RCC 7860 (cell line): Measurements from ENCODE around the gene PPP2R2B.

Source experiments
- DNase-seq: peaks from one replicate; pipeline ENCODE4 v3.0.0-alpha.2; 2015; ENCODE audit warnings: low spot score
- FAIRE-seq: peaks from 2 replicates; lab custom pipeline; 2012; peaks lifted over from hg19 to GRCh38; lab: Jason Lieb, UNC

The PPP2R2B gene

DNA sequence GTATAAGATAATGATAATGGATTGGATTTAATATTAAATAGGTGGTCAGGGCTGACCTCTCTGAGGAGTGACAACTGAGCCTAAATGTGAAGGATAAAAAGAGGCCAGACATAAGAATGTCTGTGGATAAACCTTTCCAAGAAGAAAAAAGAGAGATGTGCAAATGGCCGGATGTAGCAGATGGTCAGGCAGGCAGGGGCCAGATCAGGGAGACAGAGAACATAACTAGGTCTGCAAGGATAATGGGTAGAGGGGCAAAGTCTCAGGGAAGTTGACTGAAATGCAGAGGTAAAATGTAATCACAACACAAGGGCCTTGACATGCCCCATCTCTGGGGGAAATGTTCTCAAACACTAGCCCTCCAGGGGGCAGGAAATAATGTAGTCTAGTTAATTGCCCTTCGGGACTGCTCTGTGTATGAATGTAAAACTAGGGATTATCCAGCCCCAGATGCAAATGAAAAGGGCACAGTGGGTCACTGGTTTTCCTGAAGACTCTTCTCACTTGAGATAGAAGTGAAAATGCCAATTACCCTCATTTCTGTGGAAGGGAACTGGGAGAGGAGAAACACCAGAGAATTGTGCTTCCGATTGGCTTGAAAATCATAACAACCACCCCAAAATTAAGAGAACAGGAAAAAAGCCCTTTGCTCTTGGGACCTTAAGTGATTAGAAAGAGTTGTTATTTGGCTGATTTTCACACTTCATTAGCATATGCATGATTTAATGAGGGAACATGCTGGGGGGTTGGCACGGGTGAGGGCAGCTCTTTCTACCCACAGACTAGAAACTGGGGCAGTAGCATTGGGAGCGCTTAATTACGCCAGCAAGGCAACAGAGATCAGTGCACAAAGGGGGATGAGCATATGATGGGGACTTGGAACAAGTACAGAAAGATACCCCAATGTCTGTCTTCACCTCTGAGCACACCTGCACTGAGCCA lies 88.6 kb downstream of the PPP2R2B start:
- DNase-seq (no peak), FAIRE-seq (no peak)

GRCh38 chr5:146788898-146789297 lies 89.7 kb downstream of the PPP2R2B start:
- DNase-seq (no peak), FAIRE-seq (no peak)

DNA sequence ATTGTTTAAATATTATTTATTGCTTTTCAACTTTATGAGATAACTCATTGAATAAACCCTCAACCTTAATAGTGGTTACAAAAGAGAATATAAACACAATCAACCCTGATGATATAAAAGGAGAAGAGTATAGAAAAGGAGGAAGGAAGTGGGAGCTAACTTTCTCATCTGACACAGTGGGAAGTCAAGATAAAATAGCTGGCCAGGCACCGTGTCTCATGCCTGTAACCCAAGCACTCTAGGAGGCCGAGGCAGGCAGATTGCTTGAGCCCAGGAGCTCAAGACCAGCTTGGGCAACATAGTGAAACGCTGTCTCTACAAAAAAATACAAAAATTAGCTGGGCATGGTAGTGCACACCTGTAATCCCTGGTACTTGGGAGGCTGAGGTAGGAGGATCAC lies 93.5 kb downstream of the PPP2R2B start:
- no peak for DNase-seq
- no peak for FAIRE-seq

DNA sequence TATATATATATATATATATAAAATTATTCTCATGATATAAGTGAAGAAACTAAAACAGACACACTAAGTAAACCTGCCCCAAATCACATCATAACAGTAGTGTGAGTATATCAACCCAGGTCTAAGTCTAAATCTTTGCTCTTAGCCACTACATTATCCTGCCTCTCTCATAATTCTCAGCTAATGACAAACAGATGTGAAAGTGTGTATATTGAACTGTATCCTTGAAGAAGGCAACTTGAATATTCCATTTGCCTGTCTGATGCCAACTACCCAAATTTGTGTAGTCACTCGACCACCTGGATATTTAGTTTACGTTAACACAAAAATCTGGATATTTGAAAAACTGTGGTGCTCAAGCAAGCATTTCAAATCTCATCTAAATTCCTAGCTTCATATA lies 97.4 kb downstream of the PPP2R2B start:
- DNase-seq (no peak), FAIRE-seq (no peak)

GRCh38 chr5:146779211-146779869 lies 99.2 kb downstream of the PPP2R2B start:
- DNase-seq = no peak

DNA sequence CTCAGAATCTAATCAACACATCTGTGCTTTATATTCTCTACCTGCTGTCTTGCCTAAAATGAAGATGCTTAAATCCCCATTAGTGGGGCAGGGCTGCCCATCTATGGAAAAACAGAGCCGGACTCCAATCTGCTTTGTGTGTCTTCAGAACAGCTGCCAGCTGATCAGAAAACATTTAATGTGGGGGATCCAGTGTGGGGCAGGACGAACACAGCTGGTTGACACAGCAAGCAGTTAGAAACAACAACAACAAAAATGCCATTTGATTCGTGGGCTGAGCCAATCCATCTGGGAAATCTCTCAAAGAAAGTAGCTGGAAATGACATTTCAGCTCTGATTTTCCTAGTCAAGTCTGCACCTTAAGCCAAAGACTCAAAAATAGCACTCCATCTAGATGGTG lies 99.8 kb downstream of the PPP2R2B start:
- DNase-seq (no peak), FAIRE-seq (no peak)

More at GRCh38 chr5:146779211-146779869, 99.2 kb downstream of the PPP2R2B start:
- no peak for FAIRE-seq

DNA sequence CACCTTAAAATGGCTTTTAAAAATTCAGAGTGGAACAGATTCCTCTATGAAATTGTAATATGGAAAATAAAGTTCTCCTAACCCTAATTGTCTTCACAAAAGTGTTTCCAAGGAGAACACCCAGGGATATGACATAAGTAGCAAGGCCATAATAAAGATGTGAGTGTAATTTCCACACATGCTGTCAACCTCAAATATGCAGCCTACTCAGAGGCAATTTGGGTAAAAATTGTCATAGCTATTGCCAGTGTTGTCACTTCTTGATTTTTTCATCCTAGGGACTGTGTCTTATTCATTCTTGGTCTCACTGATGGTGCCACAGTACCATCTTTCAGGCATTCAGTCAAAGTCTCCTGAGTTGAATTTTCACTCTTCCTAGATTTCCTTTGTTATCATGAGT lies 100.3 kb downstream of the PPP2R2B start:
- no peak for FAIRE-seq
- no peak for DNase-seq

DNA sequence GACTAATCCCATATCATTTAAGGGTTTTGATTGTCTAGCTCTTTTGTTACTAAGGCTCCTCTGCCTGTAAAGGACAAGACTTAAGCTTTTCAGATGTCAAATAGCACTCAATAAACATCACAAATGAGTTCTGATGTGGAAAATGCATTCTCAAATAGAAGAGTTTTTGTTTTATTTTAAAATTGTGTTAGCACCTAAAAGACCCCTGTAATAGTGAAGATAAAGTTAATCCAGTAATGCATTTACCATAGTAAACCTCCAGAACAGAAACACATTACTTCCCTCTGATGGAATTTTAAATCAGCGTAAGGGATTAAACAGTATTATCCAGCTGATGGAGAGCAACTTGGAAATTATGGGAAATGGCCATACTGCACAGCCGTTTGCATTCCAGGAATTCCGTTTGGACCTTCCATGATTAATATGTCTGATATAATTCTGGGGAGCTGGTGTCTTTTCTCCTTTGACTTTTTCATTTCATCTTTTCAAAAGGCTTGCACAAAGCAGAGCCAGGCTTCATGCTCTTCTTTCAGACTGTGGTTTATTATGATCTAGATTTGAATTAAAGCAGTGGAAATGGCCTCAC lies 105.6 kb downstream of the PPP2R2B start:
- DNase-seq (no peak), FAIRE-seq (no peak)

GRCh38 chr5:146770980-146771379 lies 107.6 kb downstream of the PPP2R2B start:
- FAIRE-seq = no peak
- no peak for DNase-seq

DNA sequence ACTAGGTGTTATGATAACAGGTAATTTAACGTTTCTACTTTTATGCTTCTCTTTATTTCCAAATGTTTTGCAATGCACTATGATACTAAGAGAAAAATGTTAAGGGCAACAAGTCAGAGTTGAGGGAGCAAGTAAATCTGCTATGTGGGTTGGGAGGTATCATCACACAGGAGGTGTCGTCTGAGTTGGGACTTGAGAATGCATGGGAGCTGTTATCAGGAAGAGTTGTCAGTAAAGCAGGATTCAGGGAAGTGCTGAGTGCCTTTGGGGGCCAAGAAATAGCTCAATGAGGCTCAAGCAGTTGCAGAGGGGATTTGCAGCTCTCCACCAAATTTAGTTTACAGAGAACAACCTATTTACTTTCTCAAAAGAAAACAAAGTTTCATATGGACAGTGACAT lies 108.0 kb downstream of the PPP2R2B start:
- FAIRE-seq = no peak
- no peak for DNase-seq

DNA sequence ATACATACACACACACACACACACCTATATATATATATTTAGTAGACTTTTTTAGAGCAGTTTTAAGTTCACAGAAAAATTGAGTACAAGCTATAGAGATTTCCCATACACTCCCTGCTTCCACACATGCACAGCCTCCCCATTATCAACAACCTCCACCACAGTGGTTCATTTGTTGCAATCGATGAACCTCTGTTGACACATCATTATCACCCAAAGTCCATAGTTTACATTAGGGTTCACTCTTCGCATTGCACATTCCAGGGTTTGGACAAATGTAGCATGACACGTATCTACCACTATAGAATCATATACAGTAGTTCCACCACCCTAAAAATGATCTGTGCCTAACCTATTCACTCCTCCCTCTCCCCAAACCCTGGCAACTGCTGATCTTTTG lies 111.0 kb downstream of the PPP2R2B start:
- DNase-seq (no peak), FAIRE-seq (no peak)

GRCh38 chr5:146766013-146766412 lies 112.5 kb downstream of the PPP2R2B start:
- no peak for FAIRE-seq

DNA sequence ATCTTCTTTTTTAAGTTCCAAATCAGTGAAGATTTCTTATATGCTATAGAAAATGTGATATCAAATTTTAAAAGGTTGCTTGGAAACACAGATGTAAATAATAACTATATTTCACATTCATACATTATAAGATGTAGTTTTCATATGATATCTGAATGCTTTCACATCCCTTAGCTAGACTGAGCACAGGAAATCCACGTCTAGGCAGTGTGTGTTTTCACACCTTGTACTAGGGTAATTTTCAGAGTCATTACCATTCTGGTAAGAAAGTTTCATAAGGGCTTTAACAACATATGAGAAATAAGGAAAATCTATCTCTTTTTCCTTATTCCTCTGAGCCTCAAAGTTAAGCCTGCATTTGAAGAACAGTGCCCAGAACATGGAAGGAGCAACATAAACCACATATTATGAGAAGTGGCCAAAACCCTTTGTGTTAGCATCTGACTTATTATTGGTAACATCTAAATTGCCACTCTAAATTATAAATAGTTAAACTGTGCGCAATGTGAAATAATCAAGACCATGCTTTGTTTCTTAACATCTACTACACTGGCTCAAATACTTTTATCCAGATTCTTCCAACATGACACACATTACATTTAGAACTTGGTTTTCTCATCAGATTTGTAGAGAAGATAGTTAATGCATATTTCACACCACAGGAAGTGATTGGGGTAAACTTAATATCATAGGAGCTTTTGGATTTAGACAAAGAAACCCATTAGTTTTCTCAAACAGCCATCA lies 113.3 kb downstream of the PPP2R2B start:
- no peak for FAIRE-seq
- DNase-seq = no peak

More at GRCh38 chr5:146766013-146766412, 112.5 kb downstream of the PPP2R2B start:
- DNase-seq = no peak

DNA sequence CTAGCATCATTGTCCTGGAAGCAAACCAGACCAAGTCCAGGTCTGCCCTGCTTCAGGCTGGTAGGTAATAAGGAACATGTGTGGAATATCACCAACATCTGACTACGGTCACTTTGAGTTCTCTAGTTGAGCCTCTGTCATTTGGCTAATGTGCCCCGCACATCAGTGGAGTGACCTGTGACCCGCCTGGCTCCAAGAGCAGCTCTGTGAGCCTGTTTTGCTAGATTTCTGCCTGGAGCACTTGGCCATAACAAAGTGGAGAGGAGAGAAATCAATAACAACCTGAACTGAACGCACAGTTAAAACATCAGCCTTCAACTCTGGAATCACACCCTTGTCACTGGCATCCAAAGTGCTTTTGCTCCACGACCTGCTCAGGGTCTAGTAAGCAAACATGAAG lies 115.7 kb downstream of the PPP2R2B start:
- no peak for DNase-seq
- FAIRE-seq = no peak

GRCh38 chr5:146761811-146762210 lies 116.7 kb downstream of the PPP2R2B start:
- DNase-seq (no peak), FAIRE-seq (no peak)

GRCh38 chr5:146758938-146759337 lies 119.6 kb downstream of the PPP2R2B start:
- no peak for DNase-seq
- FAIRE-seq = no peak

GRCh38 chr5:146758076-146758475 lies 120.5 kb downstream of the PPP2R2B start:
- FAIRE-seq (no peak), DNase-seq (no peak)

- no peak for FAIRE-seq
- DNase-seq = no peak
Measured at GRCh38 chr5:146756546-146756945, 122.0 kb downstream of the PPP2R2B start.

- FAIRE-seq = no peak
- no peak for DNase-seq
Measured at GRCh38 chr5:146755793-146756192, 122.8 kb downstream of the PPP2R2B start.

DNA sequence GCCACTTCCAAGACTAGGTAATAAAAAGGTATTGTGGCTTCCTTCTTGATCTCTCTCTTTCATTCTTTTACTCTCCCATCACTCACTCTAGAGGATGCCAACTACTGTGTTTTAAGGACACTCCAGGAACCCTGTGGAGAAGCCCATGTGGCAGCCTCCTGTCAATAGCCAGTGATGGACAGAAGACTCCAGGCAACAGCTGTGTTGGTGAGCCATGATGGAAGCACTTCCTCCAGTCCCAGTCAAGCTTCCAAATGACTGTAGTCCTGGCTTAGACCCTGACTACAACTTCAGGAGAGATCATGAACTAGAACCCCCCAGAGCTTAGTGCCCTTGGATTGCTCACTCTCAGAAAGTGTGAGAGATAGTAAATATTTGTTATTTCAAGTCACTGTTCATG lies 123.9 kb downstream of the PPP2R2B start:
- FAIRE-seq (no peak), DNase-seq (no peak)

GRCh38 chr5:146753641-146754040 lies 124.9 kb downstream of the PPP2R2B start:
- no peak for FAIRE-seq
- no peak for DNase-seq
